Cerebellar cortex (tissue), 1 donor: ENCODE measurements around the gene PTBP1.
"Not testable (repeated sequence)": the region's sequence is repeated elsewhere in the genome, so short reads cannot be mapped to it uniquely, and the experiment has no call there.

ENCODE experiments used
- DNase-seq: peaks from one replicate; pipeline ENCODE4 v3.0.0-alpha.2; 2015; ENCODE audit warnings: low spot score

The PTBP1 gene

GRCh38 chr19:827710-828321, 30.6 kb downstream of the PTBP1 start, which contains the start of gene AZU1:
Gene AZU1 (plus strand): TSS chr19:827837. CDS start chr19:827847, 10 bp downstream.
- DNase-seq = no peak

GRCh38 chr19:829129-829758, 32.0 kb downstream of the PTBP1 start:
- DNase-seq = no peak

DNA sequence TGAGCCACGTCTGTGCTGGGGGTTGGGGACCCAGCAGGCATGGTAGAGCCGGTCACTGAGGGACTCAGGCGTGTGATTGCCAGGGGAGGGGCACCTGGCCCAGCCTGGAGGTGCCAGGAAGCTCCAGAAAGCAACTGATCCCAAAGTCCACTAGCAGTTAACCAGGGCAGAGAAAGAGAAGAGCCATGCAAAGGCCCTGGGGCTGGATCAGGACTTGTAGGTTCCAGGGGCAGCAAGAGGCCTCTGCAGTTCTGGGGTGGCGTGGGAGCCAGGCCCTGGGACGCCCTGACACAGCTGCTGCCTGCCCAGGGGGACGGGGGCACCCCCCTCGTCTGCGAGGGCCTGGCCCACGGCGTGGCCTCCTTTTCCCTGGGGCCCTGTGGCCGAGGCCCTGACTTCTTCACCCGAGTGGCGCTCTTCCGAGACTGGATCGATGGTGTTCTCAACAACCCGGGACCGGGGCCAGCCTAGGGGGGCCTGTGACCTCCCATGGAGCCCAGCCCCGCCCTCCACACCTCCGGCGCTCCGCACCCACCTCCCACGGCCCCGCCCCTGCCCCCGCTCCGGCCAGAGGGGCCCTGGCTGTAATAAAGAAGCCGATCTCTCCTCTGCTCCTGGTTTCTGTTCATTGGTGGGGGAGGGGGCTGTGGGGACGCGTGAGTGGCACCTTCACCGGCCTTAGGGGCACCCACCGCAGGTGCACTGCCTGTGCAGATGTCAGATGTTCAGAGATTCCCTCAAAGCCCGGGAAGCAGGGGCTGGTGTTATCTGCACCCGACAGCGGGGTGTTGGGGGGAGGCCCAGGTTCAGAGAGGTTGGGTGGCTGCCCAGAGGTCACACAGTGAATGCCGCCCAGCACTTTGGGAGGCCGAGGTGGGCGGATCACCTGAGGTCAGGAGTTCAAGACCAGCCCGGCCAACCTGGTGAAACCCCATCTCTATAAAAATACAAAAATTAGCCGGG, 34.4 kb downstream of the PTBP1 start:
- DNase-seq = no peak

- DNase-seq = no peak
Measured at GRCh38 chr19:834216-834615, 37.0 kb downstream of the PTBP1 start.

DNA sequence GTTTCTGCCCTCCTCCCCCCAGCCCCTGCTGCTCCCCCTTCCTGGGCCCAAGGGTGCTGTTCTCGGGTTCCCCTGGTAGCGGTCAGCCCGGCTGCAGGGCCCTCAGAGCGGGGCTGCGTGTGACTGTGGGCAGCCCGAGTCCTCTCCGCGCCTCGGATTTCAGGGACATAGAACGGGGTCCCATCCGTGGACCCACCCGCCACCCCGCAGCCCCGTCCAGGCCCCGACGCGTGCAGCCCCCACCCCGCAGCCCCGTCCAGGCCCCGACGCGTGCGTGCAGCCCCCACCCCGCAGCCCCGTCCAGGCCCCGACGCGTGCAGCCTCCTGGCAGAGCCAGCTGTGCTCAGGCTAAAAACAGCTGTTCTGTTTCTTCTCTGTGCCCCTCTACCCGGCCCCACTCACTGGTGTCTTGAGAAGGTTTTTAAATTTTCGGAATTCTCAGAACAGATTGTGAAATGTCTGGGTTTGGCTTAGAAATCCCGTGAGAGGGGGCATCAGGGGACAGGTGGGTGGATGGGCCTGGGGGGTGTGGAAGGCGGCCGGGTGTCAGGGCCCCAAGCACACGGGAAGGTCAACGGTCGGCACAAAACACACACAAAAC, 38.1 kb downstream of the PTBP1 start:
- no peak for DNase-seq

DNA sequence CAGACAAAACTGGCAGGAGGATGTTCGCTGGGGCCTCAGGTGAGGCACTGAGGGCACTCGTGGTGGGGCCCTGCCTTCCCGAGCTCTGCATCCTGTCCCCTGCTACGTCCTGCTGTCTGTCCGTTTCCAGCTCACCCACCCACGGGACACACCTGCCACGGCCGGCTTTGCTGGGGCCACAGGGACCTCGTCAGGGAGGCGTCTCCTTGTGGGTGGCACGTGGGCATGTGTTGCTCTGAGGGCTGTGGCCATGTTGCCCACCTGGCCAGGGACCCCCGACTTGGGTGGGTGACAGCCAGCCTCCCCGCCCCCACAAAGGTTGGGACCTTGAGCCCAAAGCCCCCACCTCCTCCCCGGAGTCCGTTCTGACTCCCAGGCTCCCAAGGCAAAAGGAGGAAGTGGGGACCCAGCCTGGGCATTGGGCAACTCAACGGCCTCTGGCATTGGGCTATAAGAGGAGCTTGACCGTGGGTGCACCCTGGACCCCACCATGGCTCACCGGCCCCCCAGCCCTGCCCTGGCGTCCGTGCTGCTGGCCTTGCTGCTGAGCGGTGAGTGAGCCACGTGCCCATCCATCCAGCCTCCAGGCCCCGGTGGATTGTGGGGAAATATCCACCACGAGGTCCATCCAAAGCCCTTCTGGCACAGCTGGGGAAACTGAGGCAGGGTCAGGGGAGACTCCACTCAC, 43.4 kb downstream of the PTBP1 start, which contains the start of gene PRTN3:
Gene PRTN3, plus strand, starts transcription at position 481 of the 688 bp plus-strand sequence. Its CDS starts 10 bp downstream, at position 491.
- DNase-seq = no peak

DNA sequence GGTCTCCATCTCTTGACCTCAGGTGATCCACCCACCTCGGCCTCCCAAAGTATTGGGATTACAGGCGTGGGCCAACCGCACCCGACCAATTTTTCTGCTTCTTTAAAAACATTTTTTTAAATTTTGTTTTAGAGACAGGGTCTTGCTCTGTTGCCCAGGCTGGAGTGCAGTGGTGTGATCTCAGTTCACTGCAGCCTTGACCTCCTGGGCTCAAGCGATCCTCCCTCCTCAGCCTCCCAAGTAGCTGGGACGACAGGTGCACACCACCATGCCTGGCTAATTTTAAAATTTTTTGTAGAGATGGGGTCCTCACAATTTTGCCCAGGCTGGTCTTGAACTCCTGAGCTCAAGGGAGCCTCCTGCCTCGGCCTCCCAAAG, 45.5 kb downstream of the PTBP1 start:
- not testable (repeated sequence) for DNase-seq

DNA sequence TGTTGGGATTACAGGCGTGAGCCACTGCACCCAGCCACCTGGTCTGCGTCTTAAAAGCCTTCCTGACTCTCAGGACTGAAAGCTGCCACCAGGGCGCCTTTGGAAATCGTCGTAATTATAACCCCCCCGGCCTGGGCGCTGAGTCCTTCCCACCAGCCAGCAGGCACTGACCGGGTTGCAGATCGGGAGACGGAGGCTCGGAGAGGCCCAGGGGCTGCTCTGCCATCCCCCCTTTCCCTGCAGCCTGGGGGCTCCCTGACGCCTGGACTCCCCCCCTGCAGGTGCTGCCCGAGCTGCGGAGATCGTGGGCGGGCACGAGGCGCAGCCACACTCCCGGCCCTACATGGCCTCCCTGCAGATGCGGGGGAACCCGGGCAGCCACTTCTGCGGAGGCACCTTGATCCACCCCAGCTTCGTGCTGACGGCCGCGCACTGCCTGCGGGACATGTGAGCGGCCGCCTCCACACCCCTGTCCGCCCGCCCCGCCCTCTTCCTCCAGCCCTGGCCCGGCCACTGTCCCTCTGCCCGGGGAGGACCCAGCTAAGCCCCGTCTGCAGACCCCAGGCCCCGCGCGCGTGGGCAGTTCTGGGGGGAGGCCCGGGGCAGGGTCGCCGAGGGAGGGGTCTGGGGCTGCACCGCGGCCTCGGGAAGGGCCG, 46.1 kb downstream of the PTBP1 start:
- DNase-seq = no peak

DNA sequence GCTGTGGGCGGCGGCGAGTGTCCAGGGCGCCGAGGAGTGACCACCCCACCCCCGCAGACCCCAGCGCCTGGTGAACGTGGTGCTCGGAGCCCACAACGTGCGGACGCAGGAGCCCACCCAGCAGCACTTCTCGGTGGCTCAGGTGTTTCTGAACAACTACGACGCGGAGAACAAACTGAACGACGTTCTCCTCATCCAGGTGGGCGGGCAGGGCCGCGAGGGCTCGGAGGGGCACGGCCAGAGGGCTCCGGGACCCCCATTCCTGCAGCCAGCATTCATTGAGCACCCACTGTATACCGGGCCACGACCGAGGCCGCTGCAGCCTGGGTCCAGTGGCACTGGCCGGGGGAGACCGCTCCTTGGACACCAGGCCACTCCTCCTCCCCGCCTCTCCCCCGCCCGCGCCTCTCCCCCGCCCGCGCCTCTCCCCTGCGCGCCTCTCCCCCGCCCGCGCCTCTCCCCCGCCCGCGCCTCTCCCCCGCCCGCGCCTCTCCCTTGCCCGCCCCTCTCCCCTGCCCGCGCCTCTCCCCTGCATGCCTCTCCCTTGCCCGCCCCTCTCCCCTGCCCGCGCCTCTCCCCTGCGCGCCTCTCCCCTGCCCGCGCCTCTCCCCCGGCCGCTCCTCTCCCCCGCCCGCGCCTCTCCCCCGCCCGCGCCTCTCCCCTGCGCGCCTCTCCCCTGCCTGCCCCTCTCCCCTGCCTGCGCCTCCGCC, 46.7 kb downstream of the PTBP1 start:
- DNase-seq = no peak

- no peak for DNase-seq
Measured at GRCh38 chr19:844546-844971, 47.3 kb downstream of the PTBP1 start.

- DNase-seq = no peak
Measured at GRCh38 chr19:845707-846521, 48.7 kb downstream of the PTBP1 start.

- no peak for DNase-seq
Measured at GRCh38 chr19:848386-848921, 51.2 kb downstream of the PTBP1 start.

- not testable (repeated sequence) for DNase-seq
Measured at GRCh38 chr19:849195-849594, 51.9 kb downstream of the PTBP1 start.

DNA sequence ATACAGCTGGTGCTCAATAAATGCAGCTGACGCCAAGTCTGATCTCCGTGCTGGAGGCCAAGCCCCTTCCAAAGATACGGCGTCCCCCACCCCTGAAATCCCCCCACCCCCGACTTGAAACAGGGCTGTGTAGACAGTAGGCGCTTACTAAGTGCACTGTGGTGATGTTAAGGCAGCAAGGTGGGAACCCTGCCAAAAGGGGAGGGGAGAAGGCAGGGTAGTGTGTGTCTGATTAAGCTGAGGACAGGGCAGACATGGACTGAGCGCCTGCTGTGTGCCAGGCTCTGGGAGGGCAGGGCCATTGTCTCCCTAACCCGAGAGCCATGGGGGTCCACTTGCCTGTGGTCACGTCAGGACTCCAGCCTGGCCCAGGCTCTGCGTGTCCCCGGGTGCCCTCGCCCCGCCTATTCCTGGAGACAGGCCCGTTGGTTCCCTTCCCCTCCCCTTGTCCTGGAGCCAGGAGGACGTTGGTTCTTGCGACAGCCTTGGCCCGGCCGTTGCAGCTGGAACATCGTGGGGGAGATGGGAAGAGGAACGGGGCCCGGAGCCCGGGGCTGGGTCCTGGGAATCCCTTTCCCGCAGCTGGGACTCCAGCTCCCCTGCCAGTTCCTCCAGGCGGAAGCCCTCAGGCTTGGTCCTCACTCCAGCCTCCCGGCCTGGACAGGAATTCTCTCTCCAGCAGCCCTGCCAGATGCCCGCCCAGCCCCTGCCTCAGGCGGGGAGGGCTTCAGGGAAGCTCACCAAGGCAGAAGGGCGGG, 53.1 kb downstream of the PTBP1 start:
- peak; percentile 32 for DNase-seq

DNA sequence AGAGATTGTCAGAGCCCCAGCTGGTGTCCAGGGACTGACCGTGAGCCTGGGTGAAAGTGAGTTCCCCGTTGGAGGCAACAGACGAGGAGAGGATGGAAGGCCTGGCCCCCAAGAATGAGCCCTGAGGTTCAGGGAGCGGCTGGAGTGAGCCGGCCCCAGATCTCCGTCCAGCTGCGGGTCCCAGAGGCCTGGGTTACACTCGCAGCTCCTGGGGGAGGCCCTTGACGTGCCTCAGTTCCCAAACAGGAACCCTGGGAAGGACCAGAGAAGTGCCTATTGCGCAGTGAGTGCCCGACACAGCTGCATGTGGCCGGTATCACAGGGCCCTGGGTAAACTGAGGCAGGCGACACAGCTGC, 53.7 kb downstream of the PTBP1 start:
- no peak for DNase-seq

DNA sequence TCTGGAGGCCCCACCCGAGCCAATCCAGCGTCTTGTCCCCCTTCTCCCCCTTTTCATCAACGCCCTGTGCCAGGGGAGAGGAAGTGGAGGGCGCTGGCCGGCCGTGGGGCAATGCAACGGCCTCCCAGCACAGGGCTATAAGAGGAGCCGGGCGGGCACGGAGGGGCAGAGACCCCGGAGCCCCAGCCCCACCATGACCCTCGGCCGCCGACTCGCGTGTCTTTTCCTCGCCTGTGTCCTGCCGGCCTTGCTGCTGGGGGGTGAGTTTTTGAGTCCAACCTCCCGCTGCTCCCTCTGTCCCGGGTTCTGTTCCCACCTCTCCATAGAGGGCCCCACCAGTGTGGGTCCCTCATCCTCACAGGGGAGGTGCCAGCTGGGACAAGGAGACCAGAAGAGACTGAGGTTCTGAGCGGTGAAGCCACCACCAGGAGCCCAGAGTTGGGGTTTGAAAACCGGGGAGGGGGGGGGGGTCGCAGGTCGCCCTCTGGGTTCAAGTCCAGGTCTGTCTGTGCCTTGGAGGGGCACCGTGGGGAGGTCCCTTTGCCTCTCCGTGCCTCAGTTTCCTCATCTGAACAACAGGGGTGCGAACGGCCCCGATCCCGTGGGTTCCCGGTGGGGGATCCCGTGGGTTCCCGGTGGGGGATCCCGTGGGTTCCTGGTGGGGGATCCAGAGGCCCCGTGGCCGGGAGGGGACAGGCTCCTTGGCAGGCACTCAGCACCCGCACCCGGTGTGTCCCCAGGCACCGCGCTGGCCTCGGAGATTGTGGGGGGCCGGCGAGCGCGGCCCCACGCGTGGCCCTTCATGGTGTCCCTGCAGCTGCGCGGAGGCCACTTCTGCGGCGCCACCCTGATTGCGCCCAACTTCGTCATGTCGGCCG, 55.1 kb downstream of the PTBP1 start, which contains the start of gene ELANE:
Gene ELANE, plus strand, starts transcription at position 168 of the 878 bp plus-strand sequence. Its CDS starts 26 bp downstream, at position 194.
- DNase-seq = no peak

GRCh38 chr19:853014-853585, 55.8 kb downstream of the PTBP1 start:
- DNase-seq = no peak
